ENCODE results near the gene DNMT1.

Gene DNMT1

GRCh38 chr19:10093295-10094186, 101.2 kb downstream of the DNMT1 start:
- H3K9me3 ChIP-seq: no peaks in the 10 kb centered on the region
- no peak overlapping the region for H3K4me3 ChIP-seq (ENCODE audit: low read depth in 1 of 2, low read length in 1 of 2)
- H3K27ac ChIP-seq: no peak overlapping the region
- H3K36me3 ChIP-seq: peaks cover 45% of the 10 kb centered on the region
- no peaks in the 10 kb centered on the region for H3K27me3 ChIP-seq
- no peak for TF ChIP-seq CTCF (IDR thresholded peaks at IDR 0.05)
- peaks cover 13 to 15% of the 10 kb centered on the region in 2 experiments for H3K4me1 ChIP-seq (ENCODE audit: control insufficient read depth in 1 of 2, insufficient read depth in 1 of 2, low read depth in 1 of 2, low read length in 1 of 2)

DNA sequence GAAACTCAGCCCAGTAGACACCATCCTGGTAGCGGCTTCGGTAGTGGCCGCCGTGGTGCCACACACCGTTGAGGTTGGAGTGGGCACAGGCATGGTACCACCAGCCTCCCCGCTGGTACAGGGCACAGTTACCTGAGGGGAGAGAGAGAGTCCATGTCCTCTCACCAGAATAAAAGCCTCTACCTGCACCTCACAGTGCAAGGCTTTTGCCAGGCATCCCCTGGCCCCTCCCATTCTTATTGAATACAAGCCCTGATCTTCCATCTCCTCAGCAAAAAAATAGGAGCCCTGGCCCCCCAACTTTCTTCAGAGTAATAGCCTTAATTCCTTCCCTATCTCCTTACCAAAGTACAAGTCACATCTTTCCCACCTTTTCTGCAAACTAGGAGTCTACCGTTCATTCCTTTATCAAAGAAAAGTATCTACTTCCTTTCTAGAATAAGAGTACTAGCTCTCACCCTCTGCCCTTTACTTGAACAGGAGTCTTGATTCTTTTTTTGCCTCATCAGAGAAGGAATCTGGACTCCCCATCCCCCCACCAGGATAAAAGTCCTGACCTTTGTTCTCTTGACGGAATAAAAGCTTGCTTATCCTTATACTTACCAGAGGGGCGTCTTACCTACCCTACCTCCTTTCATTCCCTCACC, 102.0 kb downstream of the DNMT1 start:
- no peak for TF ChIP-seq CTCF (IDR thresholded peaks at IDR 0.05)
- no peaks in the 10 kb centered on the region for H3K9me3 ChIP-seq
- H3K27me3 ChIP-seq: no peaks in the 10 kb centered on the region
- peaks cover 13 to 15% of the 10 kb centered on the region in 2 experiments for H3K4me1 ChIP-seq (ENCODE audit: control insufficient read depth in 1 of 2, insufficient read depth in 1 of 2, low read depth in 1 of 2, low read length in 1 of 2)
- no peak overlapping the region for H3K4me3 ChIP-seq (ENCODE audit: low read depth in 1 of 2, low read length in 1 of 2)
- peaks cover 45% of the 10 kb centered on the region for H3K36me3 ChIP-seq
- H3K27ac ChIP-seq: no peak overlapping the region

DNA sequence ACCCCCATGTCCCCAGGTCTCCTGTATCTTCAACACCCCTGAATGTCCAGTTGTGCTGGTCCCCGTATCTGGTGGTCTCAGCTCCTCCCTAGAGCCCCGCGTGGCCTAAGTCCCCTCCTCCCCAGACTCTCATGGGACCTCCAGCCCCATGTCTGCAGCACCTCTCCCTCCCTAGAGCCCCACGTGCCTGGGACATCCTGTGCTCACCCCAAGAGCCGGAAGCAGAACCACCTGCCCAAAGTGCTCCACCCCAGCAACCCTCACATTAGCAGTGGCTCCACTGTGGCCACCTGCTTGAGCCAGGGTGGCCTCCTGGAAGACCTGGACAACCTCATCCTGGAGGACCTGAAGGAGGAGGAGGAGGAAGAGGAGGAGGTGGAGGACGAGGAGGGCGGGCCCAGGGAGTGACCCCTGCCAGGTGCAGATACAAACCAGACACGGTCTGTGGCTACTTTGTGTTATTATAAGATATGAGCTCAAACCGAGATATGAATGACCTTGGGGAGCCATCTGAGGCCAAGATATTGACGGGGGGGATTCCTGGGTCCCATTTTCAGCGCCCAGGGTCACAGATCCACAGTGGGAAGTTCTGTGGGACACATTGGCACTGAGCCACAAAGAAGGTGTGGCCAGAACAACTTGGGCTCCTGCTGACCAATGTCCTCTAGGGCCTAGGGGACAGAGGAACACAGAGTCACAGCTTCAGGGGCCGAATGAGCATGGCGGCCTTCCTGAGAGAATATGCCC, 102.7 kb downstream of the DNMT1 start:
- no peak for TF ChIP-seq CTCF (IDR thresholded peaks at IDR 0.05)
- Histone ChIP-seq H3K4me1 (ENCODE audit: control insufficient read depth in 1 of 2, insufficient read depth in 1 of 2, low read depth in 1 of 2, low read length in 1 of 2) (peaks cover 15 to 17% of the 10 kb centered on the region in 2 experiments), H3K9me3 (no peaks in the 10 kb centered on the region), H3K27me3 (no peaks in the 10 kb centered on the region), H3K36me3 (peaks cover 45% of the 10 kb centered on the region), H3K27ac (no peak overlapping the region), H3K4me3 (ENCODE audit: low read depth in 1 of 2, low read length in 1 of 2) (no peak overlapping the region)

DNA sequence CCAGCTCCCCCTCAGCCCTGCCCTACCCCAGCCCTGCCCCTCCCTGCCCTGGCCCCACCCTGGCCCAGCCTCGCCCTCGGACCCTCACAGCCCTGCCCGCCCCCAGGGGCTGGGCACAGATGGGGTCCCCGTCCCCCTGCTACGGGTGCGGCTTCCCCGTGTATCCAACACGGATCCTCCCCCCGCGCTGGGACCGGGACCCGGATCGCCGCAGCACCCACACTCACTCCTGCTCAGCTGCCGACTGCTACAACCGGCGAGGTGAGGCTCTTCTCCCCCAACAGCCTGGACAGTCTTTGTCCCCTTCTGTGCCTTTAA, 103.4 kb downstream of the DNMT1 start:
- Histone ChIP-seq H3K27ac (no peak overlapping the region), H3K27me3 (no peaks in the 10 kb centered on the region), H3K36me3 (peaks cover 45% of the 10 kb centered on the region), H3K9me3 (no peaks in the 10 kb centered on the region), H3K4me3 (ENCODE audit: low read depth in 1 of 2, low read length in 1 of 2) (no peak overlapping the region), H3K4me1 (ENCODE audit: control insufficient read depth in 1 of 2, insufficient read depth in 1 of 2, low read depth in 1 of 2, low read length in 1 of 2) (peaks cover 15 to 17% of the 10 kb centered on the region in 2 experiments)
- no peak for TF ChIP-seq CTCF (IDR thresholded peaks at IDR 0.05)

DNA sequence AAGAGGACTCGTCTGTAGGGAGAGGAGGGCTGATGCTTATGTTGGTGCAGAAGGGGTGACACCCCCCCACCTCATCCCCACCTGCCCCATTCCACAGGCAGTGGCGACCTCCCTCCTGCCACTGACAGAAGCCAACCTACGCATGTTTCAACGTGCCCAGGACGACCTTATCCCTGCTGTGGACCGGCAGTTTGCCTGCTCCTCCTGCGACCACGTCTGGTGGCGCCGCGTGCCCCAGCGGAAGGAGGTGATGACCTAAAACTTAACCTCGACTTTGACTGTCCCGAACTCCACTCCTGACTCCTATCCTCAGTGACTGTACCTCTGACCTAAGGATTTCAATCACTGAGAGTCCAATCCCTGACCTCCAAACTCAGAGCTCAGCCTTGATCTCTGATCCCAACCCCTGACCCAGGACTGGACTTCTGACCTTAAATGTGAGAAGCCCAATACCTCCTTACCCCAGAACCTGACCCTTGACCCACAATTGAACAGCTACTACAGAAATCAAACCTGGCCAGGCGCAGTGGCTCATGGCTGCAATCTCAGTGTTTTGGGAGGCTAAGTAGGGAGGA, 104.9 kb downstream of the DNMT1 start:
- TF ChIP-seq CTCF (IDR thresholded peaks at IDR 0.05): no peak
- H3K9me3 ChIP-seq: no peaks in the 10 kb centered on the region
- H3K27ac ChIP-seq: no peak overlapping the region
- peaks cover 45% of the 10 kb centered on the region for H3K36me3 ChIP-seq
- H3K27me3 ChIP-seq: no peaks in the 10 kb centered on the region
- H3K4me3 ChIP-seq (ENCODE audit: low read depth in 1 of 2, low read length in 1 of 2): no peak overlapping the region
- peaks cover 16 to 18% of the 10 kb centered on the region in 2 experiments for H3K4me1 ChIP-seq (ENCODE audit: control insufficient read depth in 1 of 2, insufficient read depth in 1 of 2, low read depth in 1 of 2, low read length in 1 of 2)

Measured in neutrophil (primary cell).